HepG2 (cell line): ENCODE measurements around the gene JMJD8. TPM values are rescaled to one million over a fixed set of nuclear protein-coding genes. Genes with fewer than 3 reads are reported as not detected.

Source experiments
- DZIP1 ChIP-seq: sonication (generic); formaldehyde crosslinking; IDR thresholded peaks from 2 replicates; pipeline ENCODE4 v1.5.0; 2020; ENCODE audit warnings: mild to moderate bottlenecking, missing genetic modification reagents
- E2F1 ChIP-seq: sonication (generic); formaldehyde crosslinking; IDR thresholded peaks from 2 replicates; pipeline ENCODE4 v1.5.0; 2020; ENCODE audit warnings: missing genetic modification reagents
- PATZ1 ChIP-seq: sonication (generic); formaldehyde crosslinking; IDR thresholded peaks from 2 replicates; pipeline ENCODE4 v1.4.0; 2020; ENCODE audit warnings: missing genetic modification reagents
- STAG1 ChIP-seq: sonication (generic); formaldehyde crosslinking; IDR thresholded peaks from 2 replicates; pipeline ENCODE4 v1.4.0; 2020; ENCODE audit warnings: missing genetic modification reagents
- ZNF251 ChIP-seq: sonication (generic); formaldehyde crosslinking; IDR thresholded peaks from 2 replicates; pipeline ENCODE4 v1.9.0; 2021; ENCODE audit warnings: mild to moderate bottlenecking, missing genetic modification reagents
- ZSCAN9 ChIP-seq: IDR thresholded peaks from 2 replicates; pipeline ENCODE4 v1.6.1; 2016; ENCODE audit warnings: borderline replicate concordance
- polyA plus RNA-seq, 8 experiments: library from polyadenylated mRNA; depleted of rRNA in 3 of 8; stranded (reverse) in 7 of 8; unstranded in 1 of 8; fragments of >200 nt; fragmentation: Illumina TruSeq in 4 of 8; extraction: Trizol in 4 of 8; gene quantifications; 2 replicates each; pipeline versions ENCODE4 v1.2.1 to v1.2.3, GENCODE V29; 2011 to 2016; ENCODE audit warnings: low read depth in 4 of 8, missing spikeins in 1 of 8, mixed read lengths in 1 of 8; ENCODE audit not compliant: insufficient read depth in 1 of 8
- total RNA-seq, 5 experiments: library from RNA; depleted of rRNA; stranded (reverse); fragments of >200 nt; fragmentation: Illumina TruSeq; extraction: Trizol; gene quantifications; 2 replicates each; pipeline ENCODE4 v1.2.3, GENCODE V29; 2016; ENCODE audit warnings: low read depth in 1 of 5

JMJD8 gene
- total and polyA plus RNA-seq, 2 of the 13 experiments (the other 11 are each of a cell fraction or from before 2014, with no cell fraction given), result 2.6 to 11.8 TPM

GRCh38 chr16:694863-695354 is 10.8 kb upstream of the JMJD8 start (continued):
- TF ChIP-seq STAG1, result no peak
- TF ChIP-seq ZSCAN9 (CRISPR knock-in tag), result no peak
- TF ChIP-seq ZNF251 (CRISPR knock-in tag), result no peak
- no peak for TF ChIP-seq DZIP1 (CRISPR knock-in tag)
- TF ChIP-seq E2F1 (CRISPR knock-in tag), result no peak
- TF ChIP-seq PATZ1 (CRISPR knock-in tag), result no peak
